IPS-20b (cell line): ENCODE data around the gene NUSAP1.

Experiments
- H3K27ac ChIP-seq: one replicate; pipeline ENCODE4 v1.5.1; 2013; ENCODE audit warnings: low read length
- H3K27me3 ChIP-seq: 2 replicates; pipeline ENCODE4 v1.6.1; 2013; ENCODE audit warnings: mild to moderate bottlenecking, low read length, inconsistent platforms; ENCODE audit not compliant: insufficient read depth
- H3K36me3 ChIP-seq: 2 replicates; pipeline ENCODE4 v1.6.1; 2013; ENCODE audit warnings: low read depth, mild to moderate bottlenecking, inconsistent platforms, low read length, moderate library complexity; ENCODE audit not compliant: insufficient read depth
- H3K4me1 ChIP-seq: 2 replicates; pipeline ENCODE4 v1.6.1; 2013; ENCODE audit warnings: mild to moderate bottlenecking, control low read depth, inconsistent platforms, low read length, moderate library complexity; ENCODE audit not compliant: insufficient read depth
- H3K4me3 ChIP-seq: 2 replicates; pipeline ENCODE4 v1.5.1; 2013; ENCODE audit warnings: mild to moderate bottlenecking, low read length, inconsistent platforms
- H3K9ac ChIP-seq: 2 replicates; pipeline ENCODE4 v1.6.1; 2013; ENCODE audit warnings: low read depth, mild to moderate bottlenecking, inconsistent platforms, low read length, moderate library complexity
- H3K9me3 ChIP-seq: 2 replicates; pipeline ENCODE4 v1.6.1; 2013; ENCODE audit warnings: mild to moderate bottlenecking, low read depth, low read length, inconsistent platforms; ENCODE audit not compliant: insufficient read depth

NUSAP1 gene

GRCh38 chr15:41387646-41388045 lies 55.0 kb downstream of the NUSAP1 start:
- Histone ChIP-seq H3K9me3 (no peaks in the 10 kb centered on the region), H3K27me3 (no peaks in the 10 kb centered on the region), H3K4me3 (no peak overlapping the region), H3K9ac (no peak overlapping the region), H3K4me1 (no peaks in the 10 kb centered on the region), H3K36me3 (no peaks in the 10 kb centered on the region), H3K27ac (no peak overlapping the region)

- Histone ChIP-seq H3K9ac (no peak overlapping the region), H3K36me3 (peaks cover 15% of the 10 kb centered on the region; the same call in 1 of the 2 replicates), H3K4me1 (no peaks in the 10 kb centered on the region), H3K27me3 (no peaks in the 10 kb centered on the region), H3K4me3 (no peak overlapping the region), H3K27ac (no peak overlapping the region), H3K9me3 (no peaks in the 10 kb centered on the region)
These were observed 60.0 kb downstream of the NUSAP1 start for GRCh38 chr15:41392659-41393058.

- no peak overlapping the region for H3K27ac ChIP-seq
These were observed 62.2 kb downstream of the NUSAP1 start for GRCh38 chr15:41394924-41395323.

DNA sequence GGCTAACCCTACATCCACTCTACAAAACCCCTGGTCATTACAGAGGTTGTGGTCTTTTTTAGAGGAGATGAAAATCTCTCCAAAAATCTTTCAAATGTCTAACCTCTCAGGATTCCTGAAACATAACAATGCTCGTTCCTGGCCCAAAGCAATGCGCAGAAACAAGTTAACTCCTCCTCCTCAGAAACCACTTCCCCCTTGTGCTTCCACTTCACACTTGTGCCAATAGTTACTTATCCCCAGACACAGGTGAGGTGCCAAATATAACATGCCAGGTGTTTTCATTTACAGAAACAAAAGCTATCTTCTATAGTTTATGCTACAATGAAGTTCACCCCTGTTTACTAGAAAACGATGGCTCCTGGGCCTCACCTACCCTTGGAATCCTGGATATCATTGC lies 63.4 kb downstream of the NUSAP1 start:
- no peaks in the 10 kb centered on the region for H3K9me3 ChIP-seq
- H3K4me1 ChIP-seq = no peaks in the 10 kb centered on the region
- H3K36me3 ChIP-seq = peaks cover 15% of the 10 kb centered on the region; the same call in 1 of the 2 replicates
- no peaks in the 10 kb centered on the region for H3K27me3 ChIP-seq
- no peak overlapping the region for H3K4me3 ChIP-seq
- no peak overlapping the region for H3K27ac ChIP-seq
- H3K9ac ChIP-seq = no peak overlapping the region

More at GRCh38 chr15:41394924-41395323, 62.2 kb downstream of the NUSAP1 start:
- no peaks in the 10 kb centered on the region for H3K27me3 ChIP-seq
- no peaks in the 10 kb centered on the region for H3K9me3 ChIP-seq
- no peak overlapping the region for H3K4me3 ChIP-seq
- H3K9ac ChIP-seq = no peak overlapping the region
- H3K4me1 ChIP-seq = no peaks in the 10 kb centered on the region
- H3K36me3 ChIP-seq = peaks cover 15% of the 10 kb centered on the region; the same call in 1 of the 2 replicates

GRCh38 chr15:41401904-41402267 lies 69.2 kb downstream of the NUSAP1 start:
- Histone ChIP-seq H3K4me3 (peak overlapping the region; percentile 97), H3K27ac (no peak overlapping the region), H3K9me3 (no peaks in the 10 kb centered on the region)

GRCh38 chr15:41407341-41407740 lies 74.7 kb downstream of the NUSAP1 start:
- Histone ChIP-seq H3K9me3 (no peaks in the 10 kb centered on the region), H3K36me3 (no peaks in the 10 kb centered on the region), H3K4me1 (no peaks in the 10 kb centered on the region), H3K9ac (no peak overlapping the region), H3K27me3 (no peaks in the 10 kb centered on the region), H3K4me3 (no peak overlapping the region), H3K27ac (no peak overlapping the region)

More at GRCh38 chr15:41401904-41402267, 69.2 kb downstream of the NUSAP1 start:
- peak overlapping the region; percentile 93 for H3K9ac ChIP-seq
- no peaks in the 10 kb centered on the region for H3K4me1 ChIP-seq
- H3K36me3 ChIP-seq = no peaks in the 10 kb centered on the region
- H3K27me3 ChIP-seq = no peaks in the 10 kb centered on the region

GRCh38 chr15:41408234-41408641 lies 75.6 kb downstream of the NUSAP1 start:
- Histone ChIP-seq H3K36me3 (no peaks in the 10 kb centered on the region), H3K9me3 (no peaks in the 10 kb centered on the region), H3K4me3 (no peak overlapping the region), H3K27ac (no peak overlapping the region), H3K9ac (no peak overlapping the region), H3K4me1 (no peaks in the 10 kb centered on the region), H3K27me3 (no peaks in the 10 kb centered on the region)

- H3K36me3 ChIP-seq = no peaks in the 10 kb centered on the region
- H3K27ac ChIP-seq = no peak overlapping the region
- H3K27me3 ChIP-seq = no peaks in the 10 kb centered on the region
- H3K9ac ChIP-seq = no peak overlapping the region
- H3K4me3 ChIP-seq = no peak overlapping the region
- H3K9me3 ChIP-seq = no peaks in the 10 kb centered on the region
- peaks cover 2% of the 10 kb centered on the region; the same call in 1 of the 2 replicates for H3K4me1 ChIP-seq
These were observed 78.3 kb downstream of the NUSAP1 start for GRCh38 chr15:41411031-41411430.

DNA sequence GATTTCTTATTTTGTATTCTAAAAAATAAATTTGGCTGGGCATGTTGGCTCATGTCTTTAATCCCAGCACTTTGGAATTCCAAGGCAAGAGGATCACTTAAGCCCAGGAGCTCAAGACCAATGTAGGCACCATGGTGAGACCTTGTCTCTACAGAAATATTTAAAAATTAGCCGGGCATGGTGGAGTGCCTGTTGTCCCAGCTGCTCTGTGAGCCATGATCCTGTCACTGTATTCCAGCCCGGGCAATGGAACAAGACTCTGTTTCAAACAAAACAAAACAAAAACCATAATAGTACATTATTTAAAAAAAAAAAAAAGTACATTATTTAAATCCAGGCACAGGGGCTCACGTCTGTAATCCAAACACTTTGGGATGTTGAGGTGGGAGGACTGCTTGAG lies 78.8 kb downstream of the NUSAP1 start:
- no peak overlapping the region for H3K4me3 ChIP-seq
- H3K36me3 ChIP-seq = no peaks in the 10 kb centered on the region
- H3K4me1 ChIP-seq = peaks cover 2% of the 10 kb centered on the region; the same call in 1 of the 2 replicates
- no peaks in the 10 kb centered on the region for H3K9me3 ChIP-seq
- no peak overlapping the region for H3K9ac ChIP-seq
- no peaks in the 10 kb centered on the region for H3K27me3 ChIP-seq
- no peak overlapping the region for H3K27ac ChIP-seq

GRCh38 chr15:41416128-41416741 lies 83.6 kb downstream of the NUSAP1 start:
- peak overlapping the region; percentile 99 for H3K4me3 ChIP-seq
- H3K36me3 ChIP-seq = no peaks in the 10 kb centered on the region
- no peaks in the 10 kb centered on the region for H3K9me3 ChIP-seq
- H3K27ac ChIP-seq = peak overlapping the region; percentile 68
- H3K4me1 ChIP-seq = peaks cover 2% of the 10 kb centered on the region; the same call in 1 of the 2 replicates
- peak overlapping the region; percentile 92 for H3K9ac ChIP-seq
- no peaks in the 10 kb centered on the region for H3K27me3 ChIP-seq

DNA sequence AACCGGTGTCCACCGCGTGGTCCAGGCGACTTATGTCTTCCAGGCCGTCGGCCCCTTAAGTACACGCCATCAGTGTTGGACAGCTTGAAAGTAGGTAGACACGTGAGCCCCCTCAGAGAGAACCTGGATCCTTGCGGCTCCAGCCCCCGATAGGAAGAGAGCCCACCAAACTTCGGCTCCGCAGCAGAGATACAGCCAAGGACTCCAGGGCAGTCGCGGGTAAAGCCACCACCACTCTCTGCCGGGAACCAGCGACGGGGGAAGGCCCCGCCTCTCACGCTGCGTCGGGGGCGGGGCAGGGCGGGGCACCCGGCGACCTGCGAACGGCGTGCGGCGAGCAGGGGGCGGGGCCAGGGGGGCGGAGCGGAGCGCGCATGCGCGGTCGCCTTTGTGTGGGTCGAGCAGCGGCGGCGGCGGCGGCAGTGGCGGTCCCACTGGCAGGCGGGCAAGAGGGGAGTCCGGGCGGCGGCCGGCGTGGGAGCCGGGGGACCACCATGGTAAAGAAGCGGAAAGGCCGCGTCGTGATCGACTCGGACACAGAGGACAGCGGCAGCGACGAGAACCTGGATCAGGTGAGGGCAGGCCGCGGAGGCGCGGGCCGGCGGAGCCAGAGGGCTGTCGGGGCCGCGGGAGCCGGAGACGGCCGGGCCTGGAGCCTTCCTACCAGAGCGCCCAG lies 84.2 kb downstream of the NUSAP1 start, which contains the start of gene RTF1:
Gene RTF1, plus strand, starts transcription at position 354 of the 676 bp plus-strand sequence. Its CDS starts 21 bp downstream, at position 375.
- no peaks in the 10 kb centered on the region for H3K9me3 ChIP-seq
- peak within 1 kb of the TSS; percentile 92 for H3K9ac ChIP-seq
- no peaks in the 10 kb centered on the region for H3K36me3 ChIP-seq
- no peaks in the 10 kb centered on the region for H3K27me3 ChIP-seq
- H3K27ac ChIP-seq = peak within 1 kb of the TSS; percentile 68
- peak within 1 kb of the TSS; percentile 99 for H3K4me3 ChIP-seq
- H3K4me1 ChIP-seq = peaks cover 2% of the 10 kb centered on the region; the same call in 1 of the 2 replicates
